ENCODE results near the gene MXRA8.
A peak's percentile ranks its signal among the peaks of the same experiment; 100 is the strongest.

Gene MXRA8

DNA sequence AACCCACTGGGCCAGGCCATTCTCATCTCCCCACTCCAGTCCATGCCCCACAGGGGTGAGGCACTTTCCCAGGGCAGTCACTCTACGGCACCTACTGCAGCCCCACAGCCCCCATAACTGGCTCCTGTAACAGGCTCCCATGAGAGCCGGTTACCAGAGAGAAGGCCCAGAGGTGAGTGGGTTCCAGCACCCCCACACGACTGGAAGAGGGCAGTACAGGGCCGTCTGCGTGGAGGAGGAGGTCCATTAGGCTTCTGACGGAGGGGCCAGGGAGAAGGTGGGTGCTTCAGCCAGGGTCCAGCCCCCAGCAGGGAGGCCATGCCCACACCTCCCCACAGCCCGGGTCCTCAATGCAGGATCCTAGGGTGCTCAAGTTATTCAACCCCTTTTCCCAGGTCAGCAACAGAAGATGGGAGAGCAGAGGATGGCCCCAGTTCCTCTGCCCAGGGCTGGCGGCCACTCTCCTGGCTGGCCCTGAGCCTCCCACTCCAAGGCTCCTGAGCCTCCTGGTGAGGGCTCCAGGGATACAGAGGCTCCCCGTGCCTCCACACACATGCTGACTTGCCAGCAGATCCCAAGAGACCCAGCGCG, 52.2 kb downstream of the MXRA8 start:
- peak; percentile 36 for DNase-seq

GRCh38 chr1:1305300-1306069, 52.9 kb downstream of the MXRA8 start:
- DNase-seq: peak; percentile 67

GRCh38 chr1:1304331-1305299, 53.7 kb downstream of the MXRA8 start:
- DNase-seq: no peak

DNA sequence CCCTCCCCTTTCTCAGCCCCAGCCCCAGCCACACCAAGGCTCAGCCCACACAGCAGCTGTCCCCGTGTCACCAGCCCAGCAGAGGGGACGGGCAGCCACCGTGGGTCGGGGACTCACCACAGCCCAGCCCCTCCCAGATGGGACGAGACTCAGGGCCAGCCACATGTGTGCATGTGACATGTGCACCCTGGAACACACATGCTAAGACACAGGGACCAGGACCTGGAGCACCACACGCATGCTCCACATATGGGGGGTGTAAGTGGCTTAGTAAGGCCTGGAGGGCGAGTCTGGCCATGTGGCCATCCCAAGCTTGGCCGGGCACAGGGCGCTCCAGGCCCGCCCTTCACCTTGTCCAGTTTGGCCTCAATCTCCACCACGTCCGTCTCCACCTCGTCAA, 54.6 kb downstream of the MXRA8 start:
- DNase-seq: no peak

DNA sequence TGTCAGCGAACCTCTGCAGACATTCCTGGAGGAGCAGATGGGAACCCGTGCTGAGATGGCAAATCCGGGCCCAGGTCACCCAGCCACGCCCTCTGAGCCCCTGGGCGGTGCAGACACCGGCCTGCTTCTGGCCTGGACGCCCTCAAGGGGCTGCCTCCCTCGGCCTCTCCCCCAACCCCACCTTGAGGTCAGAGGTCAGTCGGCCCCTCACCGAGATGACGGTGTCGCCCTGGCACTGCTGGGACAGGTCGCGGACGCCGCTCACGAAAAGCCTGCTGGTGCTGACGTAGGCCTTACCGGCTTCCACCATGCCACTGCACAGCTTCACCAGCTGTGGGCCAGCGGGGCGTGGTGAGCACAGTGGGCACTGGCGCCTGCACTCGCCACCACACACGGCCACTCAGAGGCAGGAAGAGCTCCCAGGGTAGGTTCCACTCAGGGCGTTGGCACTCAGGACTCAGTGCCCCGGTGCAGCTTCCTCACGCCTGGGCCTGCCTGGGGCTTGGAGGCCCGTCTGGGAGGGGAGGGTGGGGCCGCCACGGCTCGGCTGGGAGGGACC, 55.3 kb downstream of the MXRA8 start:
- DNase-seq: no peak
